AG09319 (cell line): Measurements from ENCODE around the gene GPX8.
A peak's percentile ranks its signal among the peaks of the same experiment; 100 is the strongest.

Experiments
- DNase-seq: peaks from one replicate; pipeline ENCODE4 v3.0.0-alpha.2; 2010; ENCODE audit warnings: low read depth; ENCODE audit errors: extremely low read depth
- TF ChIP-seq, protein P1 (sequence below): IDR thresholded peaks from 2 replicates; pipeline ENCODE4 v1.5.1; 2011; ENCODE audit warnings: low read depth, mild to moderate bottlenecking, inconsistent platforms, low read length, moderate library complexity

Gene GPX8

DNA sequence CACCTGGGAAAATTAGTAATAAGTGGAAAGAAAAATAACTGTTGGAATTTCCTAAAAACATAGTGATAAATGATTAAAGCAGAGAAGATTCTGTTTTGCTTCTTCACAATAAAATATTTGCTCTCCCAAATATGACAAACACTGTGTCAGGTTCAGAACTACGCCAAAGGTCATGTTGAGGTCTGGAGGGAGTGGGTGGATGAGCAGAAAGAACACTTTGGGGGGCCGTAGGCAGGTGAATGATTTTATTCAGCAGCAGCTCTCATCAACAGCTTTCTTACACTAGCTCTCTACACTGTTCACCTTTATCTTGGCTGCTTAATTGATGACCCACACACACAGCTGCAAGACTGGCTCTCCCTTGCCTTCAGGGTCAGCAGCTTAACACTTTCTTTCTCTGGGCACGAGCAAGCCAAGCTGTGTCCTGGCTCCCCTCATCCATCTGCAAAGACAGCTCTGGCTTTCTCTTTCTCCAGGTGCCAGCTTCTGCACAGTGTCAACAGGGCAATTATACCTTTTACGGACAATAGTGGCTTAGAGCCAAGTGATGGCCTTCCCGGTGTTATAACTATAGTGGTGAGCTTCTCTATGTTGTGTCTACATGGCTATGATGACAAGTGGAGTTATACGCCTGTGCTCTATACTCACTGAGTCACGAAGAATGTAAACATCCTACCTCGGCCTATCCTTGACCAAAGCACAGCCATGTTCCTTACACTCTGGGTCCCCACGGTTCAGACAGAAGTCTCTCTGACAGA is 18.9 kb upstream of the GPX8 start:
- DNase-seq: no peak

DNA sequence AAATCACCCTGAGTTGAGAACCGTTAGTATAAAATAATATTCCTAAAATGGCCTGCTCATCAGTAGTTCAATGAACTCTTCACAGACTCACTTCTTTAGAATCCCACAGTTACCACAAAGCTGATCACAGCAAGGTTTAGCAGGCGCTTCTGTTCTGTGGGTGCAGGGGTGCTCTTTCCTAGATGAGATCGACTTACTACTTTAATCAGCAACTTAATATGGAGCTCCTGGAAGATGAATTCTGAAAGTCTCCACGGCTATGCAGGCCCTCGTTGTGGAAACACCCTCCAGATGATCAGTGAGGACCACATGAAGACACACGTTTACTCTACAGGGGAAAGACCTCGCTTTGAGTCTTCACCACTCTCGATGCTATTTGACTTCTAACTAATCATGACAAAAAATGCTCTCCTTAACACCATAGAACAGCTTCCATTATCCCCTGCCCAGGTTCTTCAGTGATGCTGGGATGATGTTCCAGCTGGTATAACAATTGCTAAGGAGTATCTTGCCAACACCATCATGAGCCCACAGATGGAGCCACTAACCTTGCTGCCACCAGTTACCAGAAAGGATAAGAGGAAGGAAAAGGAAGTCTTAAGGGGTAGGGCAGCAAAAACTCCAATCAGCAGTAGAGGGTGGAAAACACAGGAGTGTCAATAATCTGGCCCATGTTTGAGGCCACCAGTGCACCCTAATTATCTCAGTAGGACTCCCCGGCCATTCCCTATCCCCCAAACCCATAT is 17.9 kb upstream of the GPX8 start:
- TF ChIP-seq, protein P1, sequence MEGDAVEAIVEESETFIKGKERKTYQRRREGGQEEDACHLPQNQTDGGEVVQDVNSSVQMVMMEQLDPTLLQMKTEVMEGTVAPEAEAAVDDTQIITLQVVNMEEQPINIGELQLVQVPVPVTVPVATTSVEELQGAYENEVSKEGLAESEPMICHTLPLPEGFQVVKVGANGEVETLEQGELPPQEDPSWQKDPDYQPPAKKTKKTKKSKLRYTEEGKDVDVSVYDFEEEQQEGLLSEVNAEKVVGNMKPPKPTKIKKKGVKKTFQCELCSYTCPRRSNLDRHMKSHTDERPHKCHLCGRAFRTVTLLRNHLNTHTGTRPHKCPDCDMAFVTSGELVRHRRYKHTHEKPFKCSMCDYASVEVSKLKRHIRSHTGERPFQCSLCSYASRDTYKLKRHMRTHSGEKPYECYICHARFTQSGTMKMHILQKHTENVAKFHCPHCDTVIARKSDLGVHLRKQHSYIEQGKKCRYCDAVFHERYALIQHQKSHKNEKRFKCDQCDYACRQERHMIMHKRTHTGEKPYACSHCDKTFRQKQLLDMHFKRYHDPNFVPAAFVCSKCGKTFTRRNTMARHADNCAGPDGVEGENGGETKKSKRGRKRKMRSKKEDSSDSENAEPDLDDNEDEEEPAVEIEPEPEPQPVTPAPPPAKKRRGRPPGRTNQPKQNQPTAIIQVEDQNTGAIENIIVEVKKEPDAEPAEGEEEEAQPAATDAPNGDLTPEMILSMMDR: no peak
- DNase-seq: no peak

More for the DNA sequence above, 18.9 kb upstream of the GPX8 start:
- TF ChIP-seq, protein P1: no peak

DNA sequence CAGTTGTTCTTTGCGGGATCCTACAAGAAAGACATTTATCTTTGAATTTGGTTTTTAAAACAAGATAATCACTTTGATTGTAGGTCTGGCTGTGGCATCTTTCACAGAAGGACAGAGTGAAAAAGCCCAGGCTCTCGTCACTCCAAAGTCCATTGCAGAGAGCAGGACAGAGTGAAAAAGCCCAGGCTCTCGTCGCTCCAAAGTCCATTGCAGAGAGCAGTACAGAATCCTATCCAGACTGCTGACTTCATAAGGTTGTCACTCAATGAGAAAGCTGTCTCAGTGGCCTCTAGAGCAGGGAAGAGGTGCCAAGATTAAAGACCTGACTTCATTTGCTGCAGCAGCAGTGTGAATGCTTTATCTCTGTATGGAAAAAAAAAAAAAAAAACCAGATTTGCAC is 16.3 kb upstream of the GPX8 start:
- no peak for DNase-seq
- TF ChIP-seq, protein P1: no peak

DNA sequence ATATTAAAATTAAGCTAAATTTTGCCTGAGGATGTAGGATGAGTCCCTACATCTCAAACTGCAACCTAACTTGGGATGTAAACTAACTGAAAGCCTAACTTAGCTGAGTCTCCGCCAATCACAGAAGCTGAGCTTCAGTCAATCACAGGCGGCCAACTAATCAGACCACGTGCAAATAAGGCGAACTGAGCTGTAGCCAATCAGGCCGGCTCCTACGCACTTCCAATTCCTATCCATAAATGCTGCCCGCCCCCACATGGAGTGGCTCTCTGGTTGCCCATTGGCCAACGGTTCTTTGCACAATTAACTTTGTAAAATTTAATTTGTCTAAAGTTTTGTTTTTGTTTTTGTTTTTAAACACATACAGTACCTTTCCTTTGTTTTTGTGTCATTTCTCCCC is 13.9 kb upstream of the GPX8 start:
- TF ChIP-seq, protein P1: no peak
- no peak for DNase-seq

DNA sequence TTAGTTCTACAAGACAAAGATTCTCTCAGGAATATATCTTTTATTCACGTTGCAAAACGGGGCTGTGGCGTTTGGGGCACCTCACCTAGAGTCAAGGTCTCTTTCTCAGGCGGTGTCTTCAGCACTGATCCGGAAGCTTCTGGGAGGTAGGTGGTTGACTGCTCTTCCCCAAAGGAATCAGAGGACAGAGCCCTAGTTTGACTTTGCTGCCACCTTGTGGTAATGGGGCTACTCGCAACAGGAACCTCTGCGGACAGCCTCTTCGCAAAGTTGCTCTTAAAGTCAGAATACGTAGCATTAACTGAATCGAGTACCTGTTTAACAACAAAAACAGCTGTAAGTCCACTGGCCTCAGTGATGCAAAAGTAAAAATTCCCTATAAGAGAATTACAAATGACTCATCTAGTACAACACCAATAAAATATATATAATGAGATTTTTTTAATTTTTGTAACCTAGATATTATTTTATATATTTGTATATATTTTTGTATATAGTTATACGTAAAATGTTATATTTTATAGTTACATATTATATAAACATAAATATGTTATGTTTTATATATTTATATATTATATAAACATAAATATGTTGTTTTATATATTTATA is 13.3 kb upstream of the GPX8 start:
- DNase-seq: peak; percentile 63
- TF ChIP-seq, protein P1: peak; percentile 98

DNA sequence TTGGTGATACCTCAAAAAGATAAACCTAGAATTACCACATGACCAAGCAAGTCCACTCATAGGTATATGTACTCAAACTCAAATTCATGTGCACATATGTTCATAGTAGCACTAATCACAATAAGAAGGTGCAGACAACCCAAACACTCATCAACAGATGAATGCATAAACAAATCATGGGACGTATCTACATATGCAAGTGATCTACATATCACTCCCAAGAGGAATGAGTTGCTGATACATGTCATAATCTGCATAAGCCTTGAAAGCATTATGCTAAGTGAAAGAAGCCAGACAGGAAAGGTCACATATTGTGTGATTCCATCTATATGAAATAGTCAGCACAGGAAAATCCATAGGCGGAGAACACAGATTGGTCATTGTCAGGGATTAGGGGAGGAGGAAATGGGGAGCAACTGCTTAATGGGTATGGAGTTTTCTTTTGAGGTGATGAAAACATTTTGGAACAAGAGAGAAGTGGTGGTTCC is 10.6 kb upstream of the GPX8 start:
- DNase-seq: no peak
- TF ChIP-seq, protein P1: no peak
